Smooth muscle cell (in vitro differentiated cells): ENCODE results near the gene RAB11FIP2. TPM values are rescaled to one million over a fixed set of nuclear protein-coding genes. Genes with fewer than 3 reads are reported as not detected.

Source experiments
- DNase-seq: peaks from one replicate; lab custom pipeline; 2025; ENCODE audit not compliant: unreplicated experiment; lab: John Stamatoyannopoulos, UW
- H2AFZ ChIP-seq: fragments of 200-600 bp; sonication (generic); 2 replicates; pipeline ENCODE4 v1.6.0; 2016; ENCODE audit warnings: antibody characterized with exemption, low read depth, mild to moderate bottlenecking
- H3F3A ChIP-seq: fragments of 200-600 bp; sonication (generic); 2 replicates; pipeline ENCODE4 v1.6.0; 2017; ENCODE audit warnings: antibody characterized with exemption, low read depth
- H3K27ac ChIP-seq: fragments of 200-600 bp; sonication (generic); 2 replicates; pipeline ENCODE4 v1.5.1; 2016; ENCODE audit warnings: low read depth, mild to moderate bottlenecking
- H3K27me3 ChIP-seq: fragments of 200-600 bp; sonication (generic); 2 replicates; pipeline ENCODE4 v1.6.1; 2016; ENCODE audit warnings: low read depth, mild to moderate bottlenecking
- H3K36me3 ChIP-seq: fragments of 200-600 bp; sonication (generic); 2 replicates; pipeline ENCODE4 v1.5.1; 2016; ENCODE audit warnings: low read depth
- H3K4me1 ChIP-seq: fragments of 200-600 bp; sonication (generic); 2 replicates; pipeline ENCODE4 v1.5.1; 2016; ENCODE audit warnings: low read depth
- H3K4me2 ChIP-seq: fragments of 200-600 bp; sonication (generic); 2 replicates; pipeline ENCODE4 v1.6.0; 2016; ENCODE audit warnings: mild to moderate bottlenecking
- H3K4me3 ChIP-seq: fragments of 200-600 bp; sonication (generic); 2 replicates; pipeline ENCODE4 v1.5.1; 2016; ENCODE audit warnings: mild to moderate bottlenecking
- H3K79me2 ChIP-seq: fragments of 200-600 bp; sonication (generic); 2 replicates; pipeline ENCODE4 v1.6.0; 2016; ENCODE audit warnings: low read depth, mild to moderate bottlenecking
- H3K9ac ChIP-seq: fragments of 200-600 bp; sonication (generic); 2 replicates; pipeline ENCODE4 v1.6.0; 2016; ENCODE audit warnings: low read depth
- H3K9me3 ChIP-seq: fragments of 200-600 bp; sonication (generic); replicated peaks from 2 replicates; pipeline ENCODE4 v1.5.1; 2016; ENCODE audit warnings: low read depth
- H4K20me1 ChIP-seq: fragments of 200-600 bp; sonication (generic); 2 replicates; pipeline ENCODE4 v1.6.0; 2016; ENCODE audit warnings: low read depth
- CTCF ChIP-seq: fragments of 200-600 bp; sonication (generic); IDR thresholded peaks from 2 replicates; pipeline ENCODE4 v1.5.1; 2017; ENCODE audit warnings: borderline replicate concordance, mild to moderate bottlenecking, antibody characterized with exemption; ENCODE audit not compliant: insufficient read depth, poor library complexity, severe bottlenecking
- WGBS: methylation state at CpG from one replicate; pipeline ENCODE4 v1.1.7; 2016; ENCODE audit warnings: low lambda C conversion rate; 5-methylcytosine and 5-hydroxymethylcytosine counted together
- polyA plus RNA-seq: library from polyadenylated mRNA; unstranded; fragments of >200 nt; fragmentation: Nextera tagmentation; extraction: Ambion mirVana; gene quantifications from 2 replicates; pipeline ENCODE4 v1.2.1, GENCODE V29; 2016
- total RNA-seq: library from RNA; depleted of rRNA; stranded (reverse); fragments of >200 nt; gene quantifications from 2 replicates; pipeline ENCODE4 v1.2.3, GENCODE V29; 2014

The RAB11FIP2 gene
- total and polyA plus RNA-seq, 2 experiments from 2014 or later = 9.0 to 41.2 TPM

- Histone ChIP-seq H3K4me1 (peaks cover 8% of the 10 kb centered on the region), H3K36me3 (no peaks in the 10 kb centered on the region), H3K9me3 (no peaks in the 10 kb centered on the region), H3K4me2 (no peak overlapping the region), H4K20me1 (no peaks in the 10 kb centered on the region), H3K79me2 (no peaks in the 10 kb centered on the region), H2AFZ (no peak overlapping the region), H3F3A (no peaks in the 10 kb centered on the region), H3K27ac (no peak overlapping the region), H3K27me3 (no peaks in the 10 kb centered on the region), H3K9ac (no peak overlapping the region), H3K4me3 (no peak overlapping the region)
- no peak for TF ChIP-seq CTCF
- no peak for DNase-seq
These were observed 59.4 kb downstream of the RAB11FIP2 start for GRCh38 chr10:117987244-117987909.

DNA sequence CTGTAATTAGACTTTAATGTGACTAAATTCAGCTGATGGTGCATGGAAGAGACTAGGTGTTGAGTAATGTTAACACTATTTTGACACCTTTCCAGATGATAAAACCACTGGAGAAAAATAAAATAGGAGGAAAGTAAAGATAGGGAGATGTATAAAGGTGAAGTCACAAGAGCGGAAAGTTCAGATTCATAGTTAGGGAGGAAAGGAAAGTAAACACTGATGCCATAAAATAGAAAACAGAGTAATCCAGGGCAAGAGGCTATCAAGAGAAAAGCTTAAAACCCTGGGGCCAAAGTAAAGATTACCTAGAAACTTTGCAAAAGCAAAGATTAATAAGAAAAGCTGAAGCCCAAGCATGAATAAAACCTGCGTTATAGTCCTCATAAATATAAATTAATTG is 62.8 kb downstream of the RAB11FIP2 start:
- Histone ChIP-seq H3K79me2 (no peaks in the 10 kb centered on the region), H4K20me1 (no peaks in the 10 kb centered on the region), H3K4me3 (no peak overlapping the region), H3K9ac (no peak overlapping the region), H3K9me3 (no peaks in the 10 kb centered on the region), H3K27me3 (no peaks in the 10 kb centered on the region), H3K4me2 (no peak overlapping the region), H3K27ac (no peak overlapping the region), H2AFZ (no peak overlapping the region), H3F3A (no peaks in the 10 kb centered on the region), H3K4me1 (no peaks in the 10 kb centered on the region), H3K36me3 (no peaks in the 10 kb centered on the region)
- no peak for DNase-seq
- TF ChIP-seq CTCF = no peak
- 94% methylated on average over 2 of the region's 2 CpGs for WGBS

GRCh38 chr10:117980755-117981702 is 65.7 kb downstream of the RAB11FIP2 start:
- no peaks in the 10 kb centered on the region for H3K4me1 ChIP-seq
- no peak for TF ChIP-seq CTCF
- no peak for DNase-seq
- no peaks in the 10 kb centered on the region for H3K36me3 ChIP-seq
- H3K27ac ChIP-seq = no peak overlapping the region
- H3K4me3 ChIP-seq = no peak overlapping the region
- no peaks in the 10 kb centered on the region for H4K20me1 ChIP-seq
- H2AFZ ChIP-seq = no peak overlapping the region
- H3K4me2 ChIP-seq = no peak overlapping the region
- WGBS = 73% methylated on average over 4 of the region's 4 CpGs
- no peaks in the 10 kb centered on the region for H3K9me3 ChIP-seq
- no peaks in the 10 kb centered on the region for H3F3A ChIP-seq
- H3K9ac ChIP-seq = no peak overlapping the region
- H3K79me2 ChIP-seq = no peaks in the 10 kb centered on the region
- H3K27me3 ChIP-seq = peaks cover 12% of the 10 kb centered on the region
